ENCODE measurements around the gene IFT80.

- TF ChIP-seq CTCF (conservative IDR thresholded peaks at IDR 0.05; ENCODE audit: low read depth, low read length) (no peak), EZH2 (IDR thresholded peaks at IDR 0.05; ENCODE audit: low read length, unreplicated experiment) (no peak), EZH2phosphoT487 (IDR thresholded peaks at IDR 0.05; ENCODE audit: borderline replicate concordance, low read length) (no peak)
These were observed 1.7 kb upstream of the IFT80 start for GRCh38 chr3:160400702-160401150.

Measured in PC-3 (cell line).